Glutamatergic neuron (in vitro differentiated cells): ENCODE measurements around the gene SSBP3. TPM values are rescaled to one million over a fixed set of nuclear protein-coding genes. Genes with fewer than 3 reads are reported as not detected.

Experiments used
- DNase-seq: peaks from one replicate; pipeline ENCODE4 v3.0.0; 2022
- H3K27ac Mint-ChIP-seq: one replicate; pipeline ENCODE4 v1.8.0; 2020; ENCODE audit warnings: mild to moderate bottlenecking, mixed read lengths, inconsistent platforms; ENCODE audit not compliant: unreplicated experiment
- H3K27me3 Mint-ChIP-seq: one replicate; pipeline ENCODE4 v1.8.0; 2020; ENCODE audit warnings: mild to moderate bottlenecking, moderate library complexity, mixed read lengths, inconsistent platforms; ENCODE audit not compliant: unreplicated experiment
- H3K36me3 Mint-ChIP-seq: one replicate; pipeline ENCODE4 v1.8.0; 2020; ENCODE audit warnings: mild to moderate bottlenecking, mixed read lengths, inconsistent platforms; ENCODE audit not compliant: unreplicated experiment
- H3K4me1 Mint-ChIP-seq: one replicate; pipeline ENCODE4 v1.8.0; 2020; ENCODE audit warnings: mild to moderate bottlenecking, low read depth, mixed read lengths, inconsistent platforms; ENCODE audit not compliant: unreplicated experiment
- H3K4me3 Mint-ChIP-seq: one replicate; pipeline ENCODE4 v1.8.0; 2020; ENCODE audit warnings: mild to moderate bottlenecking, mixed read lengths, inconsistent platforms; ENCODE audit not compliant: unreplicated experiment
- H3K9me3 Mint-ChIP-seq: one replicate; pipeline ENCODE4 v1.8.0; 2020; ENCODE audit warnings: mild to moderate bottlenecking, moderate library complexity, mixed read lengths, inconsistent platforms; ENCODE audit not compliant: unreplicated experiment
- CTCF ChIP-seq: fragments of 200-600 bp; sonication (generic); IDR thresholded peaks from one replicate; pipeline ENCODE4 v1.5.0; 2021; ENCODE audit not compliant: partially characterized antibody, unreplicated experiment
- total RNA-seq: library from RNA; stranded (reverse); fragmentation: NEBNext Ultra II Directional; extraction: Animal tissue kit (Norgen Biotek cat#: 25700); gene quantifications from one replicate; pipeline ENCODE4 v1.2.1, GENCODE V29; 2021; ENCODE audit not compliant: unreplicated experiment

SSBP3 gene
- total RNA-seq, 1 donor from 2014 or later, result 608 TPM

DNA sequence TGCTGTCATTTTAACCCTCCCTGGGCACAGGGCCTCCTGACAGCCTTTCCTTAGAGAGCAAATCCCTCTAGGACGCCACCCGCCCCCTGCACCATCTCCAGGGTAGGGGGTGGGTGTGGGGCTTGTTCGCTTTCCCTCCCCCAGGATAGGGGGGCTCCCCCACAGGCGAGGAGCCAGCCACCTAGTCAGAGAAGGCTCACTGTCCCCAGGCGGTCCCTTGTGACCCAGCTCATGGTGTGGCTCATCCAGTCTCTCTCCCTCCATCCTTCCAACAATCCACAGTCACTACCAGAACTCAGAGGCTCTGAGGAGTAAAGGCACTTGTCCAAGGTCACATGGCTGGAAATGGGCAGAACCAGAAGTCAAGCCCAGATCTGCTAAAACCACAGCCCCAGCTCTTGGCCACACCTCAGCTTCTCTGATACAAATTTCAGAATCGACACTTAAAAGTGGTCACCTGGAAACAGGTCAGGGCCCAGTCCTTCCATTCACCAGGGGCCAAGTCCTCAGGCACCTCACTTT lies 116.4 kb downstream of the SSBP3 start:
- Mint-ChIP-seq H3K4me3 (no peak overlapping the region), H3K4me1 (peaks cover 77% of the 10 kb centered on the region), H3K27ac (peak overlapping the region; percentile 90), H3K9me3 (peaks cover 52% of the 10 kb centered on the region), H3K36me3 (no peaks in the 10 kb centered on the region), H3K27me3 (peaks cover 40% of the 10 kb centered on the region)
- TF ChIP-seq CTCF, result no peak
- no peak for DNase-seq

DNA sequence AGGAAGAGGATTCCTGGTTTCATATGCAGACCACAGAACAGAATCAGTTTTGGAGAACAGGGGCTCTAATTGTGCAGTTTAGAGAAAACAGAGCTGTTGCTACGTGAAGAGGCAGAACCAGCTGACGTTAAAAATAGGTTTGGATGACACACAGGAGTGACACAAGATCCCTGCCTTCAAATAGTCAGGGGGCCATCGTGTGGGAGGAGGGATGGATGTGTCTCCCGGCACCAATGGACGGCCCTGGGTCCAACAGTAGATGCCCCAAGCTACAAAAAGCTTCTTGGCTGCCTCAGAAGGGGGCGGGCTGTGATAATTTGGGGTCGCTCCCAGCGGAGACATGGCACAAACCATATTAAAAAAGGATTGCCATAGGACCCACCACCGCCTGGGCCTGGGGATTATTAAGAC lies 118.4 kb downstream of the SSBP3 start:
- peaks cover 71% of the 10 kb centered on the region for H3K4me1 Mint-ChIP-seq
- no peak for TF ChIP-seq CTCF
- H3K36me3 Mint-ChIP-seq, result no peaks in the 10 kb centered on the region
- peak overlapping the region; percentile 73 for H3K27ac Mint-ChIP-seq
- H3K4me3 Mint-ChIP-seq, result peak overlapping the region; percentile 43
- H3K9me3 Mint-ChIP-seq, result peaks cover 47% of the 10 kb centered on the region
- peaks cover 34% of the 10 kb centered on the region for H3K27me3 Mint-ChIP-seq
- DNase-seq, result no peak

DNA sequence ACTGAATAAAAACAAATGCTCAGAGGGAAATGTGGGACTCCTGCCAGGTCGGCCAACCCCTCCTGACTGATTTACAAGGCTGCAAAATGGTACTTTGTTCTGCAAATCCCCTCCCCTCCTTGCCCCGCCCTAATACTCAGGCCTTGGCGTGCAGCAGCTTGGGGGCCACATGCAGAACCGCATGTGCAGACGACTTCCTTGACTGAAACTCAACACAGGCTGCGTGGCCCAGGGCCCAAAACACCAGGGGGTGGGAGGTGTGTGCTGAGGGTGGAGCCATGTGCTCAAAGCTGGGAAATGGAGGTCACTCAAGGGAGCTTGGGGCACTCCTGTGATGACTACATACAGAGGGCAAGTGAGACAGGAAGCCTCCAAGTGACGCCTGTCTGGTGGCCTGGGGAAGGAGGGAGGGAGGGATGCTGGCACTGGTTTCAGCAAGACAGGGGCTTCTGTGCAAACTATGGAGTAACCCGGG lies 119.0 kb downstream of the SSBP3 start:
- Mint-ChIP-seq H3K9me3 (peaks cover 51% of the 10 kb centered on the region), H3K36me3 (no peaks in the 10 kb centered on the region), H3K27me3 (peaks cover 38% of the 10 kb centered on the region), H3K4me1 (peaks cover 71% of the 10 kb centered on the region), H3K27ac (peak overlapping the region; percentile 73), H3K4me3 (peak overlapping the region; percentile 43)
- no peak for DNase-seq
- no peak for TF ChIP-seq CTCF

DNA sequence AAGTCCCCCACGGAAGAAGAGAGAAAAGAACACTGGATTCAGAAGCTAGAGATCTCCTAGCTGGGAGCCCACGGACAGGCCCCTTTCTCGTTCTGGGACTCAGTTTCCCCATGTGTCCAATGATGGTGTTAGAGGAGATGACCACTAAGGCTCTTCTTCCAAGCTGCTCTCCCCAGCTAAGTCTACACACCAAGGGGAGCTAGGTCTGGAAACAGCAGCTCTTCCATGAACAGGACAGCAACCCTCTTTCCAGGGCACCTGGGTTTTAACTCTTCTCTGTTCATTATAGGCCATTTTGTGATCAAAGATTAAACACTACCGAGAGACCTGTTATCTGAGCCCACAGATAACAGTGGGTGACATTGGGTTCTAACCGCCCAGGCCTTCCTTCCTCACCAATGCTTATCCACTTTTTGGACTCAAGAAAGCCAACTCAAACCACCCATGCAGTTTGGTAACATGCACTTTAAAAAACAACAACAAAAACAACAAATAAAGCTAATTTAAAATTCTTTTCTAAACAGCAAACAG lies 120.3 kb downstream of the SSBP3 start:
- H3K27me3 Mint-ChIP-seq, result peaks cover 28% of the 10 kb centered on the region
- no peaks in the 10 kb centered on the region for H3K36me3 Mint-ChIP-seq
- peak overlapping the region; percentile 62 for H3K27ac Mint-ChIP-seq
- TF ChIP-seq CTCF, result no peak
- peak overlapping the region; percentile 34 for H3K4me3 Mint-ChIP-seq
- peaks cover 48% of the 10 kb centered on the region for H3K9me3 Mint-ChIP-seq
- H3K4me1 Mint-ChIP-seq, result peaks cover 61% of the 10 kb centered on the region
- DNase-seq, result no peak

GRCh38 chr1:54284781-54285529 lies 121.2 kb downstream of the SSBP3 start:
- Mint-ChIP-seq H3K4me1 (peaks cover 64% of the 10 kb centered on the region), H3K36me3 (peaks cover 7% of the 10 kb centered on the region), H3K9me3 (peaks cover 52% of the 10 kb centered on the region), H3K4me3 (no peak overlapping the region), H3K27me3 (peaks cover 32% of the 10 kb centered on the region), H3K27ac (no peak overlapping the region)
- no peak for TF ChIP-seq CTCF
- no peak for DNase-seq
